Measurements from ENCODE around the gene DRC3.

The DRC3 gene

GRCh38 chr17:18064053-18064452, 91.4 kb downstream of the DRC3 start:
- no peak for DNase-seq

DNA sequence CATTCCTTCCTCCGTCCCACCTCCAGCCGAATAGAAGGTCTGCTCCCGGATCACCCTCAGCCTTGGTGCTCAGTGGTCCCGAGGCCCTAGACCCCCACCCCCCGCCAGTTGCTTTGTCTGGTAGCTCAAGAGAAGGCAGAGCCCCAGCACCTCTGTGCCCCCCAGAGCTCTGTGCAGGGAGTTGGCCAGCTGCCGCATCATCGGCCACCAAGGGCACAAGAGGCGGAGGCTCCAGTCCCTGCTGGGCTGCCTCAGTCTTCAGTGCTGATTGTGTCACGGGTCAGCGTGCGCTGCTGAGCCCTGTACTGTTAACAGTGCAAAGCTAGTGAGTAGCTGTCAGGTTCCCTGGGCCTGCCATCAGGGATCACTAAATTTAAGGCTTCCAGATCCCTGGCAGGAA, 92.9 kb downstream of the DRC3 start:
- no peak for DNase-seq
